HCT116 (cell line): Measurements from ENCODE around the gene ATRAID. TPM values are rescaled to one million over a fixed set of nuclear protein-coding genes. Genes with fewer than 3 reads are reported as not detected.

Experiments
- ATAC-seq: fragments of 200-7000 bp; cut with Tn5 transposase; 2 replicates; pipeline ENCODE4 v1.9.1; 2020; ENCODE audit warnings: mild to moderate bottlenecking, moderate library complexity
- BruUV-seq: library from RNA; stranded (reverse); fragments of 400-500 nt; replicated peaks from 2 replicates; lab custom pipeline; 2021; lab: Mats Ljungman, UMichigan
- CTCF ChIA-PET: fragments of 300-600 bp; sonication (Branson Sonifier 250); formaldehyde crosslinking; loops from one replicate; lab custom pipeline; 2021; ENCODE audit warnings: antibody characterized with exemption; lab: Charles Lee
- POLR2A ChIA-PET: fragments of 300-600, 350-600 bp; sonication (Branson Sonifier 250); formaldehyde crosslinking; loops from one replicate; lab custom pipeline; 2021; ENCODE audit warnings: antibody characterized with exemption; lab: Charles Lee
- RAD21 ChIA-PET, 2 experiments: fragments of 300-600 bp; sonication (Branson Sonifier 250); formaldehyde crosslinking; loops; one replicate each; lab custom pipeline; 2023; ENCODE audit warnings: low total read pairs in 2 of 2; ENCODE audit not compliant: uncharacterized antibody in 2 of 2, unreplicated experiment in 2 of 2, low non-redundant PET in 1 of 2; lab: Charles Lee
- DNase-seq: peaks from one replicate; pipeline ENCODE4 v3.0.0-alpha.2; 2010; ENCODE audit warnings: low read depth, low spot score
- H2AFZ ChIP-seq: fragments of 200-600 bp; shearing (Covaris generic), sonication (generic); 2 replicates; pipeline ENCODE4 v1.6.1; 2017; ENCODE audit warnings: low read depth, mixed run types, mixed read lengths, antibody characterized with exemption, low read length; ENCODE audit not compliant: poor library complexity, severe bottlenecking
- H3K27ac ChIP-seq: 2 replicates; pipeline ENCODE4 v1.5.1; 2012; ENCODE audit warnings: low read depth, low read length
- H3K27me3 ChIP-seq: fragments of 200-600 bp; sonication (generic); 2 replicates; pipeline ENCODE4 v1.6.1; 2016; ENCODE audit warnings: mixed run types, low read length, mixed read lengths; ENCODE audit not compliant: insufficient read depth
- H3K36me3 ChIP-seq, 2 experiments: fragments of 200-500 bp in 1 of 2; fragments of 200-600 bp in 1 of 2; sonication (Bioruptor generic) in 1 of 2; sonication (generic) in 1 of 2; 2 replicates each; pipeline versions ENCODE4 v1.5.1 to v1.6.1; 2014 to 2016; ENCODE audit warnings: low read length in 2 of 2, inconsistent platforms in 1 of 2, mixed read lengths in 1 of 2, mixed run types in 1 of 2; ENCODE audit not compliant: insufficient read depth in 2 of 2, control insufficient read depth in 1 of 2
- H3K4me1 ChIP-seq, 2 experiments: fragments of 200-600 bp in 1 of 2; sonication (generic) in 1 of 2; 2 replicates each; pipeline versions ENCODE4 v1.5.1 to v1.6.1; 2012 to 2017; ENCODE audit warnings: low read length in 2 of 2, inconsistent platforms in 1 of 2, mild to moderate bottlenecking in 1 of 2, mixed read lengths in 1 of 2, mixed run types in 1 of 2, moderate library complexity in 1 of 2; ENCODE audit not compliant: insufficient read depth in 2 of 2, control insufficient read depth in 1 of 2
- H3K4me2 ChIP-seq: fragments of 200-600 bp; sonication (generic); 2 replicates; pipeline ENCODE4 v1.6.1; 2017; ENCODE audit warnings: mixed run types, low read length, mixed read lengths
- H3K4me3 ChIP-seq, 2 experiments: fragments of 200-600 bp in 1 of 2; sonication (generic) in 1 of 2; replicated peaks in 1 of 2; 2 replicates each; pipeline ENCODE4 v1.5.1; 2011 to 2016; ENCODE audit warnings: low read length in 2 of 2, control low read depth in 1 of 2, low read depth in 1 of 2, mild to moderate bottlenecking in 1 of 2, mixed read lengths in 1 of 2, mixed run types in 1 of 2
- H3K79me2 ChIP-seq: fragments of 200-600 bp; sonication (generic); 2 replicates; pipeline ENCODE4 v1.6.1; 2017; ENCODE audit warnings: mild to moderate bottlenecking, mixed run types, low read length, moderate library complexity, mixed read lengths; ENCODE audit not compliant: insufficient read depth
- H3K9ac ChIP-seq: fragments of 200-600 bp; sonication (generic); 2 replicates; pipeline ENCODE4 v1.6.1; 2016; ENCODE audit warnings: low read length, mixed read lengths
- H3K9me2 ChIP-seq: fragments of 200-600 bp; sonication (generic), shearing (Covaris generic); 2 replicates; pipeline ENCODE4 v1.6.1; 2017; ENCODE audit warnings: mixed run types, mild to moderate bottlenecking, moderate library complexity; ENCODE audit not compliant: insufficient read depth
- H3K9me3 ChIP-seq, 2 experiments: fragments of 200-500 bp in 1 of 2; fragments of 200-600 bp in 1 of 2; sonication (Bioruptor generic) in 1 of 2; sonication (generic) in 1 of 2; 2 replicates each; pipeline ENCODE4 v1.6.1; 2014 to 2017; ENCODE audit warnings: low read length in 2 of 2, mixed read lengths in 2 of 2, inconsistent platforms in 1 of 2, low read depth in 1 of 2, mild to moderate bottlenecking in 1 of 2, mixed run types in 1 of 2, moderate library complexity in 1 of 2; ENCODE audit not compliant: control insufficient read depth in 1 of 2, insufficient read depth in 1 of 2
- H4K20me1 ChIP-seq: fragments of 200-600 bp; sonication (generic), shearing (Covaris generic); 2 replicates; pipeline ENCODE4 v1.6.1; 2017; ENCODE audit warnings: mixed run types, mild to moderate bottlenecking, moderate library complexity; ENCODE audit not compliant: insufficient read depth
- CEBPB ChIP-seq: IDR thresholded peaks from 2 replicates; pipeline ENCODE4 v1.6.1; 2012; ENCODE audit warnings: low read depth
- EGR1 ChIP-seq: IDR thresholded peaks from 2 replicates; pipeline ENCODE4 v1.6.1; 2012; ENCODE audit warnings: low read depth
- EZH2 ChIP-seq: fragments of 200-600 bp; sonication (generic); IDR thresholded peaks from 2 replicates; pipeline ENCODE4 v1.6.1; 2017; ENCODE audit warnings: antibody characterized with exemption, mixed run types
- EZH2phosphoT487 ChIP-seq: fragments of 200-600 bp; IDR thresholded peaks from 2 replicates; pipeline ENCODE4 v1.6.1; 2018; ENCODE audit warnings: antibody characterized with exemption, borderline replicate concordance
- FOSL1 ChIP-seq: IDR thresholded peaks from 2 replicates; pipeline ENCODE4 v1.6.1; 2012; ENCODE audit warnings: low read depth
- JUND ChIP-seq: IDR thresholded peaks from 2 replicates; pipeline ENCODE4 v1.6.1; 2012
- POLR2A ChIP-seq: IDR thresholded peaks from 2 replicates; pipeline ENCODE4 v1.7.0; 2011; ENCODE audit warnings: borderline replicate concordance; ENCODE audit not compliant: insufficient read depth, insufficient read length; ENCODE audit errors: extremely low read depth
- SIN3A ChIP-seq: IDR thresholded peaks from 2 replicates; pipeline ENCODE4 v1.6.1; 2012; ENCODE audit warnings: low read depth
- SP1 ChIP-seq: IDR thresholded peaks from 2 replicates; pipeline ENCODE4 v1.6.1; 2012; ENCODE audit warnings: low read depth
- SRF ChIP-seq: IDR thresholded peaks from 2 replicates; pipeline ENCODE4 v1.6.1; 2012; ENCODE audit warnings: low read depth
- TCF7L2 ChIP-seq: IDR thresholded peaks from 2 replicates; pipeline ENCODE4 v1.7.0; 2011; ENCODE audit warnings: borderline replicate concordance, inconsistent platforms; ENCODE audit not compliant: insufficient read depth, insufficient read length; ENCODE audit errors: extremely low read depth
- ZBTB33 ChIP-seq: IDR thresholded peaks from 2 replicates; pipeline ENCODE4 v1.6.1; 2011; ENCODE audit warnings: mild to moderate bottlenecking, low read length, moderate library complexity; ENCODE audit not compliant: insufficient replicate concordance; ENCODE audit errors: extremely low read depth
- ZFX ChIP-seq: fragments of 450-650 bp; IDR thresholded peaks from 2 replicates; pipeline ENCODE4 v1.6.1; 2017
- intact Hi-C: fragments of 100-400 bp; cut with micrococcal nuclease; formaldehyde crosslinking; loops from 2 replicates; pipeline ENCODE4 v1.10.0; 2022
- total RNA-seq: library from RNA; stranded (reverse); gene quantifications from one replicate; pipeline ENCODE4 v1.2.1, GENCODE V29; 2021; ENCODE audit not compliant: unreplicated experiment
- TF ChIP-seq, protein P1 (sequence below), 3 experiments: fragments of 200-600 bp in 1 of 3; sonication (generic) in 1 of 3; IDR thresholded peaks in 2 of 3; conservative IDR thresholded peaks in 1 of 3; 2 replicates each; pipeline ENCODE4 v1.5.1; 2012 to 2017; ENCODE audit warnings: low read depth in 2 of 3, low read length in 2 of 3, antibody characterized with exemption in 1 of 3, borderline replicate concordance in 1 of 3, control low read depth in 1 of 3, mild to moderate bottlenecking in 1 of 3, mixed read lengths in 1 of 3, mixed run types in 1 of 3, moderate library complexity in 1 of 3; ENCODE audit not compliant: insufficient read depth in 1 of 3
- TF ChIP-seq, protein P2 (sequence below): IDR thresholded peaks from 2 replicates; pipeline ENCODE4 v1.6.1; 2012

Gene ATRAID
- total RNA-seq, 1 experiment from 2014 or later = 93.6 TPM

GRCh38 chr2:27223416-27223815 is 11.6 kb downstream of the ATRAID start:
- Histone ChIP-seq H3K27me3 (no peaks in the 10 kb centered on the region), H3K9ac (no peak overlapping the region), H3K36me3 (peaks cover 51 to 81% of the 10 kb centered on the region in 2 experiments), H3K4me3 (no peak overlapping the region), H3K4me1 (peaks cover 2 to 4% of the 10 kb centered on the region in 2 experiments; a peak in 2 of 4 replicates), H3K4me2 (no peak overlapping the region), H2AFZ (no peak overlapping the region), H3K79me2 (peaks cover 59% of the 10 kb centered on the region), H3K27ac (no peak overlapping the region), H4K20me1 (peaks cover 10% of the 10 kb centered on the region), H3K9me3 (no peaks in the 10 kb centered on the region), H3K9me2 (no peaks in the 10 kb centered on the region)
- RAD21 ChIA-PET = no interaction called here
- ATAC-seq = no peak
- DNase-seq = no peak
- CTCF ChIA-PET = no interaction called here
- intact Hi-C loops = no loop called here
- BruUV-seq = no TSS peak
- TF ChIP-seq SP1 = no peak
- no peak for TF ChIP-seq CEBPB
- POLR2A ChIA-PET = no interaction called here

DNA sequence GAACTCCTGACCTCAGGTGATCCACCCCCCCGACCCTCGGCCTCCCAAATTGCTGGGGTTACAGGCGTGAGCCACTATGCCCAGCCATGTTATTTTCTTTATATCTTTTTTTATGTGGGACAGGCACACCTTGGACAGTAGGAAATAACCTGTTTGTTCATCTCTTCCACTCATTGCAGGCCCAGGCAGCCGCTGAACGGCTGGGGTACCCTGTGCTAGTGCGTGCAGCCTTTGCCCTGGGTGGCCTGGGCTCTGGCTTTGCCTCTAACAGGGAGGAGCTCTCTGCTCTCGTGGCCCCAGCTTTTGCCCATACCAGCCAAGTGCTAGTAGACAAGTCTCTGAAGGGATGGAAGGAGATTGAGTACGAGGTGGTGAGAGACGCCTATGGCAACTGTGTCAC is 13.7 kb downstream of the ATRAID start:
- H3K79me2 ChIP-seq = peaks cover 39% of the 10 kb centered on the region
- peaks cover 10% of the 10 kb centered on the region for H4K20me1 ChIP-seq
- ChIA-PET CTCF (no interaction called here), RAD21 (no interaction called here), POLR2A (no interaction called here)
- no peak overlapping the region for H3K4me2 ChIP-seq
- no peak overlapping the region for H2AFZ ChIP-seq
- no peaks in the 10 kb centered on the region for H3K9me3 ChIP-seq
- peaks cover 57 to 73% of the 10 kb centered on the region in 2 experiments for H3K36me3 ChIP-seq
- ATAC-seq = no peak
- H3K9me2 ChIP-seq = no peaks in the 10 kb centered on the region
- H3K27me3 ChIP-seq = no peaks in the 10 kb centered on the region
- no TSS peak for BruUV-seq
- H3K4me1 ChIP-seq = no peaks in the 10 kb centered on the region
- no peak overlapping the region for H3K4me3 ChIP-seq
- intact Hi-C loops = no loop called here
- no peak for DNase-seq
- TF ChIP-seq EZH2 (no peak), EGR1 (no peak), SRF (no peak), ZBTB33 (no peak), EZH2phosphoT487 (no peak), JUND (no peak), ZFX (no peak), CEBPB (no peak), POLR2A (no peak), FOSL1 (no peak), SIN3A (no peak), TCF7L2 (no peak)
- TF ChIP-seq, protein P1, sequence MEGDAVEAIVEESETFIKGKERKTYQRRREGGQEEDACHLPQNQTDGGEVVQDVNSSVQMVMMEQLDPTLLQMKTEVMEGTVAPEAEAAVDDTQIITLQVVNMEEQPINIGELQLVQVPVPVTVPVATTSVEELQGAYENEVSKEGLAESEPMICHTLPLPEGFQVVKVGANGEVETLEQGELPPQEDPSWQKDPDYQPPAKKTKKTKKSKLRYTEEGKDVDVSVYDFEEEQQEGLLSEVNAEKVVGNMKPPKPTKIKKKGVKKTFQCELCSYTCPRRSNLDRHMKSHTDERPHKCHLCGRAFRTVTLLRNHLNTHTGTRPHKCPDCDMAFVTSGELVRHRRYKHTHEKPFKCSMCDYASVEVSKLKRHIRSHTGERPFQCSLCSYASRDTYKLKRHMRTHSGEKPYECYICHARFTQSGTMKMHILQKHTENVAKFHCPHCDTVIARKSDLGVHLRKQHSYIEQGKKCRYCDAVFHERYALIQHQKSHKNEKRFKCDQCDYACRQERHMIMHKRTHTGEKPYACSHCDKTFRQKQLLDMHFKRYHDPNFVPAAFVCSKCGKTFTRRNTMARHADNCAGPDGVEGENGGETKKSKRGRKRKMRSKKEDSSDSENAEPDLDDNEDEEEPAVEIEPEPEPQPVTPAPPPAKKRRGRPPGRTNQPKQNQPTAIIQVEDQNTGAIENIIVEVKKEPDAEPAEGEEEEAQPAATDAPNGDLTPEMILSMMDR (IDR thresholded peaks at IDR 0.05 in 2 of 3, conservative IDR thresholded peaks at IDR 0.05 in 1 of 3; ENCODE audit: borderline replicate concordance in 1 of 3, insufficient read depth in 1 of 3, low read depth in 2 of 3, low read length in 2 of 3) = no peak
- TF ChIP-seq, protein P2, sequence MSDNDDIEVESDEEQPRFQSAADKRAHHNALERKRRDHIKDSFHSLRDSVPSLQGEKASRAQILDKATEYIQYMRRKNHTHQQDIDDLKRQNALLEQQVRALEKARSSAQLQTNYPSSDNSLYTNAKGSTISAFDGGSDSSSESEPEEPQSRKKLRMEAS = no peak
- no peak overlapping the region for H3K9ac ChIP-seq
- no peak overlapping the region for H3K27ac ChIP-seq
